Uterus (tissue), 4 donors: Measurements from ENCODE around the gene CEP250. TPM values are rescaled to one million over a fixed set of nuclear protein-coding genes. Genes with fewer than 3 reads are reported as not detected.
"Not testable (repeated sequence)": the region's sequence is repeated elsewhere in the genome, so short reads cannot be mapped to it uniquely, and the experiment has no call there.

Source experiments
- DNase-seq, 2 donors: peaks; one replicate each; pipeline ENCODE4 v3.0.0-alpha.2; 2019 to 2020
- H3K27ac ChIP-seq, 2 donors: fragments of 200-600 bp; sonication (generic); 1 replicate in 1 of 2; 2 replicates in 1 of 2; pipeline ENCODE4 v1.5.1; 2016 to 2018
- H3K27me3 ChIP-seq, 2 donors: fragments of 200-600 bp; sonication (generic); one replicate each; pipeline ENCODE4 v1.5.1; 2018 to 2019; ENCODE audit warnings: control low read depth in 1 of 2
- H3K36me3 ChIP-seq, 2 donors: fragments of 200-600 bp; sonication (generic); one replicate each; pipeline ENCODE4 v1.5.1; 2019; ENCODE audit warnings: control low read depth in 1 of 2
- H3K4me1 ChIP-seq, 2 donors: fragments of 200-600 bp; sonication (generic); one replicate each; pipeline ENCODE4 v1.5.1; 2018 to 2019; ENCODE audit warnings: control low read depth in 1 of 2
- H3K4me3 ChIP-seq, 2 donors: fragments of 200-600 bp; sonication (generic); 1 replicate in 1 of 2; 2 replicates in 1 of 2; pipeline ENCODE4 v1.5.1; 2018 to 2019; ENCODE audit warnings: mild to moderate bottlenecking in 1 of 2
- H3K9me3 ChIP-seq, 2 donors: fragments of 200-600 bp; sonication (generic); one replicate each; pipeline ENCODE4 v1.5.1; 2019; ENCODE audit warnings: control low read depth in 1 of 2
- CTCF ChIP-seq, 4 experiments: fragments of 200-600 bp in 2 of 4; fragments of 450-650 bp in 2 of 4; sonication (generic) in 2 of 4; IDR thresholded peaks; one replicate each; pipeline ENCODE4 v1.5.1; 2016 to 2019; ENCODE audit warnings: antibody characterized with exemption in 4 of 4, mild to moderate bottlenecking in 2 of 4, moderate library complexity in 1 of 4
- POLR2A ChIP-seq, 2 donors: fragments of 450-650 bp; IDR thresholded peaks; one replicate each; pipeline ENCODE4 v1.6.1; 2016; ENCODE audit warnings: antibody characterized with exemption in 2 of 2, mild to moderate bottlenecking in 1 of 2, moderate library complexity in 1 of 2
- intact Hi-C: fragments of 100-400 bp; cut with DNase I; formaldehyde crosslinking; loops from one replicate; pipeline ENCODE4 v1.15.1; 2023; ENCODE audit warnings: low total_unique reads
- total RNA-seq, 4 donors: library from RNA; depleted of rRNA in 3 of 4; stranded (reverse); fragments of >200 nt in 3 of 4; gene quantifications; one replicate each; pipeline versions ENCODE4 v1.1.0 to v1.2.4, GENCODE V29; 2014 to 2023
- donor health status: DM: yes; HTN: yes; CAD: no.

Gene CEP250
- total RNA-seq, 4 donors from 2014 or later = 9.2 to 44.2 (median 41.5) TPM

GRCh38 chr20:35541783-35542662 lies 86.6 kb downstream of the CEP250 start, which contains the start of gene ERGIC3:
Gene ERGIC3, plus strand, starts transcription at chr20:35542078. Its CDS starts 20 bp downstream, at chr20:35542098.
- no peaks in the 10 kb centered on the region for H3K36me3 ChIP-seq
- no peaks in the 10 kb centered on the region for H3K27me3 ChIP-seq
- TF ChIP-seq POLR2A (IDR thresholded peaks at IDR 0.05) = peak; percentile 19 to 46
- peak in 3 of 4 experiments; percentile 4 to 41 (median 29) for TF ChIP-seq CTCF (IDR thresholded peaks at IDR 0.05)
- peaks cover 0 to 3% of the 10 kb centered on the region in 2 donors for H3K4me1 ChIP-seq
- H3K27ac ChIP-seq = peak within 1 kb of the TSS; percentile 55 to 69
- H3K9me3 ChIP-seq = no peaks in the 10 kb centered on the region
- intact Hi-C loops = no loop called here
- DNase-seq = peak; percentile 97 to 98
- H3K4me3 ChIP-seq = peak within 1 kb of the TSS; percentile 65 to 71

GRCh38 chr20:35542990-35543389 lies 87.6 kb downstream of the CEP250 start:
- no peak overlapping the region for H3K27ac ChIP-seq
- peaks cover 0 to 3% of the 10 kb centered on the region in 2 donors for H3K4me1 ChIP-seq
- no peak for TF ChIP-seq CTCF (IDR thresholded peaks at IDR 0.05)
- no peak for TF ChIP-seq POLR2A (IDR thresholded peaks at IDR 0.05)
- H3K36me3 ChIP-seq = no peaks in the 10 kb centered on the region
- DNase-seq = no peak
- intact Hi-C loops = no loop called here
- H3K27me3 ChIP-seq = no peaks in the 10 kb centered on the region
- H3K9me3 ChIP-seq = no peaks in the 10 kb centered on the region
- no peak overlapping the region for H3K4me3 ChIP-seq

- intact Hi-C loops = no loop called here
- no peak for TF ChIP-seq POLR2A (IDR thresholded peaks at IDR 0.05)
- TF ChIP-seq CTCF (IDR thresholded peaks at IDR 0.05) = no peak
- H3K36me3 ChIP-seq = no peaks in the 10 kb centered on the region
- no peaks in the 10 kb centered on the region for H3K27me3 ChIP-seq
- H3K4me3 ChIP-seq = no peak overlapping the region
- H3K9me3 ChIP-seq = no peaks in the 10 kb centered on the region
- no peak for DNase-seq
- H3K4me1 ChIP-seq = peaks cover 0 to 3% of the 10 kb centered on the region in 2 donors
- H3K27ac ChIP-seq = no peak overlapping the region
Observed at GRCh38 chr20:35544436-35544835, 89.0 kb downstream of the CEP250 start.

GRCh38 chr20:35544941-35545340 lies 89.5 kb downstream of the CEP250 start:
- H3K4me1 ChIP-seq, H3K27me3 ChIP-seq, H3K36me3 ChIP-seq, intact Hi-C loops, DNase-seq, H3K27ac ChIP-seq, H3K9me3 ChIP-seq, H3K4me3 ChIP-seq: not testable (repeated sequence)

- intact Hi-C loops = no loop called here
- no peaks in the 10 kb centered on the region for H3K36me3 ChIP-seq
- H3K9me3 ChIP-seq = no peaks in the 10 kb centered on the region
- no peak for DNase-seq
- no peak overlapping the region for H3K4me3 ChIP-seq
- H3K27me3 ChIP-seq = no peaks in the 10 kb centered on the region
- TF ChIP-seq CTCF (IDR thresholded peaks at IDR 0.05) (no peak), POLR2A (IDR thresholded peaks at IDR 0.05) (no peak)
- no peak overlapping the region for H3K27ac ChIP-seq
- H3K4me1 ChIP-seq = peaks cover 0 to 3% of the 10 kb centered on the region in 2 donors
Observed at GRCh38 chr20:35546127-35546526, 90.7 kb downstream of the CEP250 start.
